Activated CD8-positive, alpha-beta memory T cell treated with anti-CD3 and anti-CD28 coated beads for 48 hours (primary cell): Measurements from ENCODE around the gene PRAC1.
"Not testable (repeated sequence)": the region's sequence is repeated elsewhere in the genome, so short reads cannot be mapped to it uniquely, and the experiment has no call there.

ENCODE experiments used
- DNase-seq, 3 experiments: peaks; one replicate each; pipeline ENCODE4 v3.0.0-alpha.2; 2020; ENCODE audit warnings: low read depth in 2 of 3, low spot score in 2 of 3

Gene PRAC1

GRCh38 chr17:48727415-48728175 lies 5.3 kb upstream of the PRAC1 start:
- no peak for DNase-seq

- no peak for DNase-seq
Observed at GRCh38 chr17:48726916-48727286, 4.6 kb upstream of the PRAC1 start.

- no peak for DNase-seq
Observed at GRCh38 chr17:48726114-48726915, 4.0 kb upstream of the PRAC1 start.

GRCh38 chr17:48725288-48726064 lies 3.2 kb upstream of the PRAC1 start:
- DNase-seq, result no peak

- DNase-seq, result no peak
Observed at GRCh38 chr17:48725004-48725287, 2.6 kb upstream of the PRAC1 start.

- peak in 2 of 3 experiments; percentile 61 to 64 for DNase-seq
Observed at GRCh38 chr17:48724251-48725003, 2.1 kb upstream of the PRAC1 start.

- no peak for DNase-seq
Observed at GRCh38 chr17:48723423-48724250, 1.3 kb upstream of the PRAC1 start.

GRCh38 chr17:48722915-48723422 lies 651 bp upstream of the PRAC1 start, which contains the start of gene PRAC2:
TSS of gene PRAC2 (plus strand) at chr17:48723185. CDS start at chr17:48724411, 1,226 bp downstream.
- no peak for DNase-seq

GRCh38 chr17:48721009-48721402 lies 1.3 kb downstream of the PRAC1 start:
- no peak for DNase-seq

- no peak for DNase-seq
Observed at GRCh38 chr17:48720266-48721008, 1.9 kb downstream of the PRAC1 start.

- DNase-seq, result no peak
Observed at GRCh38 chr17:48719642-48720265, 2.6 kb downstream of the PRAC1 start.

- no peak for DNase-seq
Observed at GRCh38 chr17:48718761-48719641, 3.3 kb downstream of the PRAC1 start.

- no peak for DNase-seq
Observed at GRCh38 chr17:48718227-48718760, 4.0 kb downstream of the PRAC1 start.

GRCh38 chr17:48717367-48718226 lies 4.7 kb downstream of the PRAC1 start:
- no peak for DNase-seq

- DNase-seq, result not testable (repeated sequence)
Observed at GRCh38 chr17:48716549-48716948, 5.8 kb downstream of the PRAC1 start.

- no peak for DNase-seq
Observed at GRCh38 chr17:48715496-48716399, 6.6 kb downstream of the PRAC1 start.
